ENCODE measurements around the gene NOP9.

Gene NOP9

DNA sequence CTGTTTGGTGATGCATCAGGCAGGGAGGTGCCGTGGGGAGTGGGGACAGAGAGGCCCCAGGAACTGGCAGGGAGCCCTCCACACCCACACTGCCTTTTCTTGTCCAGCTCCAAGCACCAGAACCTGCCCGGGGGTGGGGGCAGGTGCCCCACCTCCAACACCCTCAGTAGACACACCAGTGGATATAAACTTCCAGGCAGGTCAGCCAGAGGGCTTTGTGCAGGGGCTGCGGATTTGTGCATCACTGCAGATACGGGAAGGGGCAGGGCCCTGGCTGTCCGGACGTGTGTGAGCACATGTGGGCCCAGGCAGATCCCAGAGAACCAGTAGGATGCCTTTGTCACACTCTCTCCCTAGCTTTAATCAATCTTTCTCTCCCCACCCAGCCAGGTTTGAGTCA is 35.4 kb upstream of the NOP9 start:
- no peak for DNase-seq (ENCODE audit: low read depth)
- no peak overlapping the region for H3K4me3 ChIP-seq (ENCODE audit: low read length)
- TF ChIP-seq, protein P1, sequence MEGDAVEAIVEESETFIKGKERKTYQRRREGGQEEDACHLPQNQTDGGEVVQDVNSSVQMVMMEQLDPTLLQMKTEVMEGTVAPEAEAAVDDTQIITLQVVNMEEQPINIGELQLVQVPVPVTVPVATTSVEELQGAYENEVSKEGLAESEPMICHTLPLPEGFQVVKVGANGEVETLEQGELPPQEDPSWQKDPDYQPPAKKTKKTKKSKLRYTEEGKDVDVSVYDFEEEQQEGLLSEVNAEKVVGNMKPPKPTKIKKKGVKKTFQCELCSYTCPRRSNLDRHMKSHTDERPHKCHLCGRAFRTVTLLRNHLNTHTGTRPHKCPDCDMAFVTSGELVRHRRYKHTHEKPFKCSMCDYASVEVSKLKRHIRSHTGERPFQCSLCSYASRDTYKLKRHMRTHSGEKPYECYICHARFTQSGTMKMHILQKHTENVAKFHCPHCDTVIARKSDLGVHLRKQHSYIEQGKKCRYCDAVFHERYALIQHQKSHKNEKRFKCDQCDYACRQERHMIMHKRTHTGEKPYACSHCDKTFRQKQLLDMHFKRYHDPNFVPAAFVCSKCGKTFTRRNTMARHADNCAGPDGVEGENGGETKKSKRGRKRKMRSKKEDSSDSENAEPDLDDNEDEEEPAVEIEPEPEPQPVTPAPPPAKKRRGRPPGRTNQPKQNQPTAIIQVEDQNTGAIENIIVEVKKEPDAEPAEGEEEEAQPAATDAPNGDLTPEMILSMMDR (conservative IDR thresholded peaks at IDR 0.05; ENCODE audit: low read depth, low read length), result no peak

DNA sequence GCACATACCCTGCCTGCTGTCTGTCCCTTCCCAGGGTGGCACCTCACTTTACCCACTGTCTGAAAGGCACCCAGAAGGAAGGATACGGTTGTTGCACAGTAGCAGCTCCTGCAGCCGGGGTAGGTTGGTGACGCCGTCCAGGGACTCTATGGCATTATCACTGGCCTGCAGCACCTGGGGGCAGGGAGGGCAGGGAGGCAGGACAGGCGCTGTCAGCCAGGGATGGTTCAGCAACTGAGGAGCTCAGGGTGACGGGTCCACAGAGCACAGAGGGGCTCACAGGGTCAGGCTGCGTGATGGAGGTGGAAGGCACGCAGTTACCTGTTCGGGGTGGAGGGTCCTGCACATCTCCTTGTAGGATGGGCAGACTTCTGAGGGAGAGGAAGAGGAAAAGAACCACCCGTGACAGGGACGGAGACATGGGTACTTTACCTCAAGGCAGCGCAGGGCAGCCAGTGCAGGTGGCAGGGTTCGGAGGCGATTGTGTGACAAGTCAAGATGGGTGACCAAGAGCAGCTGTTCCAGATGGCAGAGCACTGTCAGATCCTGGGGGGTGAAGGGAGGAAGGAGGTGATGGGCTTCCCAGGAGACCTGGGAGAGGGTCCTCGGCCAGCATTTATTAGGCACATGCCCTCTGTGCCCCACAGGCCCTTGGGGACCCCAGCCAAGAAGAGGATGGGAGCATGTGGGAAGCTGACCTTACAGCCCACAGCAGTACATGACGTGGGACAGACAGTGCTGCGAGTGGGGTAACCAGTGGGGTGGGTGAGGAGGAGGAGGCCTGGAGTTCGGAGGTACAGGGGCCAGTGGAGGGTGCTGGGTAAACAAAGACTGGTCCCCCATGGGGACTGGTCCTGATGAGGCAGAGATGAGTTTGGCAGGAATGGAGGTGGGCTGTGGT is 33.1 kb upstream of the NOP9 start:
- H3K4me3 ChIP-seq (ENCODE audit: low read length), result no peak overlapping the region
- DNase-seq (ENCODE audit: low read depth), result no peak
- TF ChIP-seq, protein P1 (conservative IDR thresholded peaks at IDR 0.05; ENCODE audit: low read depth, low read length), result no peak

DNA sequence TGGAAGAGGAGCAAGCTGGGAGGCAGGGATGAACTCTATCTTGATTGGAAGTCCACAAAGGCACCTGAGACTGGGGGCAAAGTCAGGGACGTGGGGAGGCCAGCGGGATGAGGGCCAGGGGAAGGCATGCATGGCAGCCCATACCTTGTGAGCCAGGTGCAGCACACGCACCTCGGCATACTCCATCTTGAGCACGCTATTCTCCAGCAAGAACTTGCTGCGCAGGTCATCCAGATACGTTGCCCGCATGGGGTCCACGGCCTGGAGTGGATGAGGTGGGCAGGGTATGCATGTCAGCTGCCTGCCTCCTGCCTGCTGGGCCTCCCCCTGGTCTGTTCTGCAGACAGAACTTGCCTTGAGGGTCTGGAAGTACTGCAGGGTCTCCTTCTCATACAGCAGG is 32.1 kb upstream of the NOP9 start:
- H3K4me3 ChIP-seq (ENCODE audit: low read length), result no peak overlapping the region
- no peak for DNase-seq (ENCODE audit: low read depth)
- TF ChIP-seq, protein P1 (conservative IDR thresholded peaks at IDR 0.05; ENCODE audit: low read depth, low read length), result no peak

DNA sequence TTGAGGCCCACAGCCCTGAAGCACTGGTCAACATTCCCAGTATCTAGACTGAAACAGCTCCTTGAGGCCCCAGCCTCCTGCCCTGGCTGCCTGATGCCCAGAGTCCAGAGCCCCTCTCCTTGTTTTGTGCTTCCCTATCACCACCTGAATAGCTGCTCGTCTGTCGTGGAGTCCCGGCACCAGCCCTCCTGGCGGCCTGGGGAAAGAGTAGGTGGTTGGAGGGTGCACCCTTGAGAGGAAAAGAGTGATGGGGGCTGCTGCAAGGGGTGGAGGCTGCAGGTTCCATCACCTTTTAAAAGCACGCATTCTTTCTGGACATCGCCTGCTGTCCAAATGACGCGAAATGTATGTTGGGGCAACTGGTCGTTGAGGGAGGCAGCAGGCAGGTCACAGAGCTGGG is 31.4 kb upstream of the NOP9 start:
- no peak overlapping the region for H3K4me3 ChIP-seq (ENCODE audit: low read length)
- TF ChIP-seq, protein P1 (conservative IDR thresholded peaks at IDR 0.05; ENCODE audit: low read depth, low read length), result no peak
- no peak for DNase-seq (ENCODE audit: low read depth)

DNA sequence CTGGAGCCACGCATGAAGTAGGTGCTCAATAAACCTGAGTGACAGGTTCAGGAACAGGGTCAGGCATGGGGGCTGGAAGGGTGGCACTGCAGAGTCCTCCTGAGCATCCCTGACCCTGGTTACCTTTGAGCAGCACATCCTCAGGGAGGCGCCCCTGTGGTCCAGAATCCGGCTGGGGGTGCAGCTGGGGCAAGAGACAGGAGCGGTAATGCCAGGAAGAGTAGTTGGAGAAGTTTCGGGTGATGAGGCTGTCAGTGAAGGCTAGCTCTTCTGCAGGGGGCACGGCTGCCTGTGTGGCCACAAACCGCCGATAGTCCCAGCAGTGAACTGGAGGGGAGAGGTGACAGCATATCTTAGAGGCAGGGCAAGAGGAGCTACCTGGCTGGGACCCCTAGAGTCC is 30.3 kb upstream of the NOP9 start:
- H3K4me3 ChIP-seq (ENCODE audit: low read length), result no peak overlapping the region
- no peak for DNase-seq (ENCODE audit: low read depth)
- TF ChIP-seq, protein P1 (conservative IDR thresholded peaks at IDR 0.05; ENCODE audit: low read depth, low read length), result no peak

DNA sequence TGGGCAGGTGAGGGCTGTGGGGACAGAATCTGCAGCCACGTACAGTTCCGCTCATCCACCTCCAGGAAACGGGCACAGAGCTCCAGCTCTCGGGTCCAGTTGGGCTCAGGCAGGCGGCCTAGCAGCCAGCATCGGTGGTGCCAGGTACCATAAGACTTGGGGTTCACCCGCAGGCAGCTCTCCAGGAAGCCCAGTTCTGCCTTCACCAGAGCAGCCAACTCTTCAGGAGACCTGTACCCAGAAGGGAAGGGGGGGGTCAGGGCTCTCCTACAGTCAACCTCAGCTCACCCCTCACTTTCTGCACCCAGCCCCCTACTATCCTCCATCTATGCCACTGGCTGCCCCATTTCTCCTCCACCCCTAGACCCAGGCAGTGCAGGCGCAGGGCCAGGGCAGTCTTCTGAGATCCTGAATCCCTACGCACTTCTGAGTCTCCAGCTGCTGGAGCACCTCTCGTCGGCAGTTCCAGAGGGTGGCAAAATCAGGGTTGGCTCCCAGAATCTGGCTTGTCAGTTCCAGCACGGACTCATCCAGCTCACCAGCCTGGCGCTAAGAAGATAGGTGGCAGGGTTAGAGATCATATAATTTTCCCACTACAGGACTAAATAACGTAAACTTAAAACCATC is 29.6 kb upstream of the NOP9 start:
- no peak for DNase-seq (ENCODE audit: low read depth)
- H3K4me3 ChIP-seq (ENCODE audit: low read length), result no peak overlapping the region
- TF ChIP-seq, protein P1 (conservative IDR thresholded peaks at IDR 0.05; ENCODE audit: low read depth, low read length), result no peak
